Dedifferentiated amniotic fluid mesenchymal stem cell (primary cell): ENCODE data around the gene TNRC18.
"Not testable (repeated sequence)": the region's sequence is repeated elsewhere in the genome, so short reads cannot be mapped to it uniquely, and the experiment has no call there.

Source experiments
- DNase-seq: peaks from one replicate; pipeline ENCODE4 v3.0.0-alpha.2; 2016; ENCODE audit errors: extremely low spot score

Gene TNRC18

GRCh38 chr7:5291711-5292335, 131.8 kb downstream of the TNRC18 start:
- not testable (repeated sequence) for DNase-seq

GRCh38 chr7:5291301-5291700, 132.3 kb downstream of the TNRC18 start:
- DNase-seq, result no peak

GRCh38 chr7:5289355-5289754, 134.3 kb downstream of the TNRC18 start:
- DNase-seq, result no peak

GRCh38 chr7:5288560-5288959, 135.1 kb downstream of the TNRC18 start:
- not testable (repeated sequence) for DNase-seq

GRCh38 chr7:5287802-5288201, 135.8 kb downstream of the TNRC18 start:
- DNase-seq, result no peak

- not testable (repeated sequence) for DNase-seq
Observed at GRCh38 chr7:5287373-5287772, 136.3 kb downstream of the TNRC18 start.

- DNase-seq, result no peak
Observed at GRCh38 chr7:5286933-5287332, 136.7 kb downstream of the TNRC18 start.

- no peak for DNase-seq
Observed at GRCh38 chr7:5284304-5285281, 139.0 kb downstream of the TNRC18 start.

GRCh38 chr7:5283421-5284303, 140.0 kb downstream of the TNRC18 start:
- no peak for DNase-seq

GRCh38 chr7:5282543-5283316, 140.9 kb downstream of the TNRC18 start, which contains the start of gene SLC29A4:
Gene SLC29A4, plus strand, starts transcription at chr7:5282943. Its CDS starts 4,874 bp downstream, at chr7:5287817.
- DNase-seq, result no peak

GRCh38 chr7:5281598-5282500, 141.8 kb downstream of the TNRC18 start:
- DNase-seq, result not testable (repeated sequence)

- no peak for DNase-seq
Observed at GRCh38 chr7:5279734-5280133, 143.9 kb downstream of the TNRC18 start.

- DNase-seq, result peak; percentile 26
Observed at GRCh38 chr7:5278766-5279165, 144.9 kb downstream of the TNRC18 start.

- no peak for DNase-seq
Observed at GRCh38 chr7:5276611-5277010, 147.0 kb downstream of the TNRC18 start.

- not testable (repeated sequence) for DNase-seq
Observed at GRCh38 chr7:5276123-5276522, 147.5 kb downstream of the TNRC18 start.

GRCh38 chr7:5275510-5275909, 148.1 kb downstream of the TNRC18 start:
- not testable (repeated sequence) for DNase-seq

GRCh38 chr7:5274985-5275431, 148.6 kb downstream of the TNRC18 start:
- not testable (repeated sequence) for DNase-seq

GRCh38 chr7:5274441-5274840, 149.2 kb downstream of the TNRC18 start:
- DNase-seq, result no peak

GRCh38 chr7:5273831-5274405, 149.7 kb downstream of the TNRC18 start:
- DNase-seq, result not testable (repeated sequence)
